Measurements from ENCODE around the gene FOXO4.
A peak's percentile ranks its signal among the peaks of the same experiment; 100 is the strongest.

Gene FOXO4

DNA sequence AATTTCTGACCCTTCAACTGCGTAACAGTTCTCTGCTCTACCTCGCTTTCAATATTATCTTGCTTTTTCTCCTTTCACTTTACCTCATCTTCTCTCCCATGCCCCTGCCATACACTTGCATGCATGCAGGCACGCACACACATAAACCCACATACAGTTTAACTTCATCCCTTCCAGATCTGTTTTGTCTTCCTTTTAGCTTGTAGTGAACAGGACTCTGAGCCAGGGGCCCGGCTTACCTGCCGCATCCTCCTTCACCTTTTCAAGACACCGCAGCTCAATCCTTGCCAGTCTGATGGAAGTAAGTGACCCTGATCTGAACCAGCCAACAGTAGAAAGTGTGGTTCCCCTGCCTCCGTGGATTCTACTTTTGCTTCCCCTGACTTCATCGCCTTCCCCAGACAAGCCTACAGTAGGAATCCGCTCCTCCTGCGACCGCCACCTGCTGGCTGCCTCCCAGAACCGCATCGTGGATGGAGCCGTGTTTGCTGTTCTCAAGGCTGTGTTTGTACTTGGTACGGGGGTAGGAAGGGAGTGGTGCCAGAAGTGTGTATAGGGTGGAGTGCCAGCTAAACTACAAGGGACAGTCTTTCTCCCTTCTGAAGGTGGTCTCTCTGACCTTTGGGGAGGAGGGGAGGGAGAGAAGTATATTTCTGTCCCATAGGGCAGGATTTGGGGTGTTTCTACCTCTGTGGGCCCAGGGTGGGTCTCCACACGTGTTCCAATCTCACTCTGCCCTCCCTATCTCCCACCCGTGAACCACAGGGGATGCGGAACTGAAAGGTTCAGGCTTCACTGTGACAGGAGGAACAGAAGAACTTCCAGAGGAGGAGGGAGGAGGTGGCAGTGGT lies 33.5 kb downstream of the FOXO4 start:
- Histone ChIP-seq H3K27me3 (ENCODE audit: insufficient read depth, low read length, poor library complexity) (no peaks in the 10 kb centered on the region), H3K27ac (ENCODE audit: low read depth, low read length) (no peak overlapping the region), H3K9ac (ENCODE audit: low read length) (no peak overlapping the region), H3K4me3 (ENCODE audit: low read length) (no peak overlapping the region), H3K18ac (ENCODE audit: low read length) (no peak overlapping the region), H3K79me2 (ENCODE audit: control insufficient read depth, insufficient read depth, low read length) (no peaks in the 10 kb centered on the region), H3K4me2 (ENCODE audit: low read length) (no peak overlapping the region), H3K79me1 (ENCODE audit: low read length) (no peaks in the 10 kb centered on the region), H2BK15ac (replicated peaks; ENCODE audit: low read depth) (no peak overlapping the region), H3K36me3 (ENCODE audit: control insufficient read depth, insufficient read depth, low read length) (peaks cover 11% of the 10 kb centered on the region), H4K5ac (ENCODE audit: low read length) (no peak overlapping the region), H2BK120ac (ENCODE audit: low read depth, low read length) (no peak overlapping the region), H3K56ac (ENCODE audit: low read length) (no peak overlapping the region), H3K4me1 (ENCODE audit: control insufficient read depth, low read depth, low read length) (no peaks in the 10 kb centered on the region), H2BK5ac (ENCODE audit: low read length) (no peak overlapping the region), H2AK5ac (ENCODE audit: low read length) (no peak overlapping the region), H3K23ac (ENCODE audit: low read length) (no peak overlapping the region), H3K4ac (ENCODE audit: low read depth, low read length) (no peak overlapping the region), H4K8ac (ENCODE audit: low read depth, low read length) (no peak overlapping the region)
- DNase-seq, result peak; percentile 55
- no CpG with 5 or more reads among the region's 18 CpGs for WGBS (ENCODE audit: extremely low coverage, insufficient coverage, low lambda C conversion rate)

DNA sequence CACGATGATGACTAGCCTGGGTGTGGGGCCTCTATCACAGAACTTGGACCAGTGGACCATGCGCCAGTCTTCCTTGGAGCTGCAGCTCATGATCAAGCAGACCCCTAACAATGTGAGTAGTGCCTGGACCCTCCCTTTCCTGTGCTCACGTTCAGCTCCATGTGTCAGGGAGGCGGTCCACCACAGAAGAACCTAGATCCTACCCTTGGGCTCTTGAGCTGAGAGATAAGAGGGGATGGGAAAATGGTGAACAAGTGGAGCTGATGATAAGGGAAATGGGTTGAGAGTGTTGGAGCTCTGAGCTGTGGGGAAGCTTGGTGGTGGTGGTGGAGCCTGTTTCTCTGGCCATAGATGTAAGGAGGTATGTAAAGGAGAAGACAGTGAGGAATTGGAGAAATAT lies 35.9 kb downstream of the FOXO4 start:
- Histone ChIP-seq H3K56ac (ENCODE audit: low read length) (no peak overlapping the region), H3K27ac (ENCODE audit: low read depth, low read length) (no peak overlapping the region), H4K5ac (ENCODE audit: low read length) (no peak overlapping the region), H3K18ac (ENCODE audit: low read length) (no peak overlapping the region), H4K8ac (ENCODE audit: low read depth, low read length) (no peak overlapping the region), H2BK120ac (ENCODE audit: low read depth, low read length) (no peak overlapping the region), H2BK15ac (replicated peaks; ENCODE audit: low read depth) (no peak overlapping the region), H3K79me2 (ENCODE audit: control insufficient read depth, insufficient read depth, low read length) (no peaks in the 10 kb centered on the region), H3K27me3 (ENCODE audit: insufficient read depth, low read length, poor library complexity) (no peaks in the 10 kb centered on the region), H3K4me2 (ENCODE audit: low read length) (no peak overlapping the region), H3K79me1 (ENCODE audit: low read length) (no peaks in the 10 kb centered on the region), H3K23ac (ENCODE audit: low read length) (no peak overlapping the region), H2AK5ac (ENCODE audit: low read length) (no peak overlapping the region), H3K36me3 (ENCODE audit: control insufficient read depth, insufficient read depth, low read length) (peaks cover 11% of the 10 kb centered on the region), H2BK5ac (ENCODE audit: low read length) (no peak overlapping the region), H3K4ac (ENCODE audit: low read depth, low read length) (no peak overlapping the region), H3K4me3 (ENCODE audit: low read length) (no peak overlapping the region), H3K4me1 (ENCODE audit: control insufficient read depth, low read depth, low read length) (no peaks in the 10 kb centered on the region), H3K9ac (ENCODE audit: low read length) (no peak overlapping the region)
- no peak for DNase-seq
- WGBS (ENCODE audit: extremely low coverage, insufficient coverage, low lambda C conversion rate), result no CpG with 5 or more reads among the region's 4 CpGs

DNA sequence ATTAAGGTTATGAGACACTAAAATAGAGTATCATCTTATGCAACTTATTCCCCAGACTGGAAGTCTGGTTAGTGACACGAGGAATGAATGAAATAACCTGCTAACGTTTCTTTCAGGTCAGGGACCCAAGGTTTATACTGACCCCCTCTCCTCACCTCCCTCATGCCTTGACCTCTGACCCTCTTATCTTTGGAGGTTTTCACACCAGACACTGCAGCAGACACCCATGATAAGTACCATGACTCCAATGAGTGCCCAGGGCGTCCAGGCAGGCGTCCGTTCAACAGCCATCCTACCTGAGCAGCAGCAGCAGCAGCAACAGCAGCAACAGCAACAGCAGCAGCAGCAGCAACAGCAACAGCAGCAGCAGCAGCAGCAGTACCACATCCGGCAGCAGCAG lies 44.8 kb downstream of the FOXO4 start:
- no peak overlapping the region for H3K56ac ChIP-seq (ENCODE audit: low read length)
- H4K8ac ChIP-seq (ENCODE audit: low read depth, low read length), result no peak overlapping the region
- H2BK15ac ChIP-seq (replicated peaks; ENCODE audit: low read depth), result no peak overlapping the region
- H2BK120ac ChIP-seq (ENCODE audit: low read depth, low read length), result no peak overlapping the region
- H3K4me1 ChIP-seq (ENCODE audit: control insufficient read depth, low read depth, low read length), result no peaks in the 10 kb centered on the region
- DNase-seq, result no peak
- no CpG with 5 or more reads among the region's 6 CpGs for WGBS (ENCODE audit: extremely low coverage, insufficient coverage, low lambda C conversion rate)
- H3K9ac ChIP-seq (ENCODE audit: low read length), result no peak overlapping the region
- H3K18ac ChIP-seq (ENCODE audit: low read length), result no peak overlapping the region
- H3K79me1 ChIP-seq (ENCODE audit: low read length), result no peaks in the 10 kb centered on the region
- no peak overlapping the region for H3K4me3 ChIP-seq (ENCODE audit: low read length)
- H3K27me3 ChIP-seq (ENCODE audit: insufficient read depth, low read length, poor library complexity), result no peaks in the 10 kb centered on the region
- no peak overlapping the region for H2AK5ac ChIP-seq (ENCODE audit: low read length)
- H3K27ac ChIP-seq (ENCODE audit: low read depth, low read length), result no peak overlapping the region
- H3K79me2 ChIP-seq (ENCODE audit: control insufficient read depth, insufficient read depth, low read length), result no peaks in the 10 kb centered on the region
- H3K23ac ChIP-seq (ENCODE audit: low read length), result no peak overlapping the region
- H2BK5ac ChIP-seq (ENCODE audit: low read length), result no peak overlapping the region
- no peak overlapping the region for H4K5ac ChIP-seq (ENCODE audit: low read length)
- no peak overlapping the region for H3K4ac ChIP-seq (ENCODE audit: low read depth, low read length)
- no peak overlapping the region for H3K4me2 ChIP-seq (ENCODE audit: low read length)
- H3K36me3 ChIP-seq (ENCODE audit: control insufficient read depth, insufficient read depth, low read length), result no peaks in the 10 kb centered on the region

DNA sequence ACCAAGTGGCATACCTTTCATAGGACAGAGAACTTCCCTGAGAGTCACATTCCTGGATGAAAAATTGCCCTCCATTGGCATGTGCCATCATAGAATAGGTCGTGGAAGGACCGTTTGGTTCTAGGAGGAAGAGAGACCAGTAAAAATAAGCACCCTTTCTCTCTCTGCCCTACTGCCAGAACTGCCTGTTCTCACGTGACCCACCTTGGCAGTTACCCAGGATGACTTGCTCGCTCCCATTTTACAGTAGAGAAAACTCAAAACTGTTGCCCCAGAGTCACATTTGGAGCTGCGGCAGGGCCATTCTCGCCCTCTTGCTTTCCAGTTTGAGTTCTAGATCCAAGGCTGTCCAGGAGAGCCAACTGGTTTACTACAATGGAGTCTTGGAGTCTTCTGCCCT lies 47.9 kb downstream of the FOXO4 start:
- H3K79me2 ChIP-seq (ENCODE audit: control insufficient read depth, insufficient read depth, low read length), result no peaks in the 10 kb centered on the region
- H2BK15ac ChIP-seq (replicated peaks; ENCODE audit: low read depth), result no peak overlapping the region
- DNase-seq, result no peak
- no peaks in the 10 kb centered on the region for H3K79me1 ChIP-seq (ENCODE audit: low read length)
- no peak overlapping the region for H3K4me2 ChIP-seq (ENCODE audit: low read length)
- no CpG with 5 or more reads among the region's 6 CpGs for WGBS (ENCODE audit: extremely low coverage, insufficient coverage, low lambda C conversion rate)
- no peak overlapping the region for H3K4me3 ChIP-seq (ENCODE audit: low read length)
- no peaks in the 10 kb centered on the region for H3K4me1 ChIP-seq (ENCODE audit: control insufficient read depth, low read depth, low read length)
- H3K18ac ChIP-seq (ENCODE audit: low read length), result no peak overlapping the region
- H2AK5ac ChIP-seq (ENCODE audit: low read length), result no peak overlapping the region
- no peaks in the 10 kb centered on the region for H3K36me3 ChIP-seq (ENCODE audit: control insufficient read depth, insufficient read depth, low read length)
- no peak overlapping the region for H2BK120ac ChIP-seq (ENCODE audit: low read depth, low read length)
- no peak overlapping the region for H4K8ac ChIP-seq (ENCODE audit: low read depth, low read length)
- no peak overlapping the region for H2BK5ac ChIP-seq (ENCODE audit: low read length)
- H3K56ac ChIP-seq (ENCODE audit: low read length), result no peak overlapping the region
- no peak overlapping the region for H3K4ac ChIP-seq (ENCODE audit: low read depth, low read length)
- H4K5ac ChIP-seq (ENCODE audit: low read length), result no peak overlapping the region
- H3K23ac ChIP-seq (ENCODE audit: low read length), result no peak overlapping the region
- no peak overlapping the region for H3K9ac ChIP-seq (ENCODE audit: low read length)
- no peaks in the 10 kb centered on the region for H3K27me3 ChIP-seq (ENCODE audit: insufficient read depth, low read length, poor library complexity)
- H3K27ac ChIP-seq (ENCODE audit: low read depth, low read length), result no peak overlapping the region

DNA sequence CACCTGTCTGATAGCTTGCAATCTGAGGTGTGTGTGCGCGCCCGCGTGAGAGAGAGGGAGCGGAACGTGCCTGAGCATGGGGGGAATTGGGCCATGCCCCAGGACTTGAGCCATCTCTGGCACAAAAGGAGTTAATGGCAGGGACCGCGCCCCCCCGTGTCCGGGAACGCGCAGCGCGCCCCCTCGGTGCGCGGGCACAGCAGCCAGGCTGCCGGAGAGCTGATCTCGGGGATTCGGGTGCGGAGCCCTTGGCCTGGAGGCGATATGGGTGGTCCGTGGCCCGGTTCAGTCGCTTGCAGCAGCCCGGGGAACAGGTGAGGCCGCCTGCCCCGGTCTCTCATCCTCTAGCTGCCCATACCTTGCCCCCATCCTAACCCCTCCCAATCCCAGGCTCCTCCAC lies 49.0 kb downstream of the FOXO4 start, which contains the start of gene NLGN3:
Gene NLGN3 (plus strand): TSS at position 191 of the 400 bp plus-strand sequence. CDS start 2,909 bp downstream, outside the sequence.
- peak within 1 kb of the TSS; percentile 29 for H3K9ac ChIP-seq (ENCODE audit: low read length)
- H2BK15ac ChIP-seq (replicated peaks; ENCODE audit: low read depth), result no peak within 1 kb of the TSS
- H3K4ac ChIP-seq (ENCODE audit: low read depth, low read length), result no peak within 1 kb of the TSS
- no peak within 1 kb of the TSS for H3K4me3 ChIP-seq (ENCODE audit: low read length)
- H3K27me3 ChIP-seq (ENCODE audit: insufficient read depth, low read length, poor library complexity), result no peaks in the 10 kb centered on the region
- peak; percentile 6 for DNase-seq
- no peak within 1 kb of the TSS for H2BK120ac ChIP-seq (ENCODE audit: low read depth, low read length)
- no peaks in the 10 kb centered on the region for H3K36me3 ChIP-seq (ENCODE audit: control insufficient read depth, insufficient read depth, low read length)
- H3K27ac ChIP-seq (ENCODE audit: low read depth, low read length), result no peak within 1 kb of the TSS
- no peak within 1 kb of the TSS for H4K8ac ChIP-seq (ENCODE audit: low read depth, low read length)
- H3K4me1 ChIP-seq (ENCODE audit: control insufficient read depth, low read depth, low read length), result no peaks in the 10 kb centered on the region
- no peak within 1 kb of the TSS for H3K18ac ChIP-seq (ENCODE audit: low read length)
- H3K79me2 ChIP-seq (ENCODE audit: control insufficient read depth, insufficient read depth, low read length), result no peaks in the 10 kb centered on the region
- no peak within 1 kb of the TSS for H3K23ac ChIP-seq (ENCODE audit: low read length)
- peak within 1 kb of the TSS; percentile 70 for H3K4me2 ChIP-seq (ENCODE audit: low read length)
- no peak within 1 kb of the TSS for H2AK5ac ChIP-seq (ENCODE audit: low read length)
- peak within 1 kb of the TSS; percentile 56 for H3K56ac ChIP-seq (ENCODE audit: low read length)
- H3K79me1 ChIP-seq (ENCODE audit: low read length), result no peaks in the 10 kb centered on the region
- no peak within 1 kb of the TSS for H4K5ac ChIP-seq (ENCODE audit: low read length)
- no CpG with 5 or more reads among the region's 28 CpGs for whole genome bisulfite sequencing (ENCODE audit: extremely low coverage, insufficient coverage, low lambda C conversion rate)
- H2BK5ac ChIP-seq (ENCODE audit: low read length), result no peak within 1 kb of the TSS
